Esophagus muscularis mucosa (tissue), 4 donors: Measurements from ENCODE around the gene LKAAEAR1. TPM values are rescaled to one million over a fixed set of nuclear protein-coding genes. Genes with fewer than 3 reads are reported as not detected.

Source experiments
- DNase-seq: peaks from one replicate; pipeline ENCODE4 v3.0.0-alpha.2; 2017; ENCODE audit errors: extremely low spot score
- H3K27ac ChIP-seq, 4 donors: fragments of 200-600 bp; sonication (generic); replicated peaks in 1 of 4; 1 replicate in 3 of 4; 2 replicates in 1 of 4; pipeline ENCODE4 v1.5.1; 2016 to 2019; ENCODE audit warnings: mild to moderate bottlenecking in 1 of 4
- H3K27me3 ChIP-seq, 4 donors: fragments of 200-600 bp; sonication (generic); one replicate each; pipeline versions ENCODE4 v1.5.1 to v1.6.0; 2016 to 2019
- H3K36me3 ChIP-seq, 4 donors: fragments of 200-600 bp; sonication (generic); one replicate each; pipeline ENCODE4 v1.5.1; 2016 to 2019
- H3K4me1 ChIP-seq, 4 donors: fragments of 200-600 bp; sonication (generic); one replicate each; pipeline ENCODE4 v1.5.1; 2016 to 2019
- H3K4me3 ChIP-seq, 4 donors: fragments of 200-600 bp; sonication (generic); 1 replicate in 2 of 4; 2 replicates in 2 of 4; pipeline ENCODE4 v1.5.1; 2016 to 2019; ENCODE audit warnings: mild to moderate bottlenecking in 4 of 4, moderate library complexity in 1 of 4
- H3K9me3 ChIP-seq, 4 donors: fragments of 200-600 bp; sonication (generic); 1 replicate in 3 of 4; 2 replicates in 1 of 4; pipeline ENCODE4 v1.5.1; 2016 to 2019
- CTCF ChIP-seq, 3 experiments: fragments of 200-600 bp in 2 of 3; fragments of 450-650 bp in 1 of 3; sonication (generic) in 2 of 3; IDR thresholded peaks; one replicate each; pipeline ENCODE4 v1.5.1; 2017 to 2019; ENCODE audit warnings: antibody characterized with exemption in 3 of 3, mild to moderate bottlenecking in 2 of 3, moderate library complexity in 1 of 3
- EP300 ChIP-seq: sonication (generic); formaldehyde crosslinking; IDR thresholded peaks from one replicate; pipeline ENCODE4 v1.6.1; 2017; ENCODE audit warnings: antibody characterized with exemption
- POLR2A ChIP-seq: fragments of 450-650 bp; IDR thresholded peaks from one replicate; pipeline ENCODE4 v1.6.1; 2017; ENCODE audit warnings: antibody characterized with exemption, moderate library complexity, mild to moderate bottlenecking, low read depth
- POLR2AphosphoS5 ChIP-seq, 2 donors: sonication (generic); formaldehyde crosslinking; IDR thresholded peaks; one replicate each; pipeline ENCODE4 v1.6.1; 2017; ENCODE audit warnings: antibody characterized with exemption in 2 of 2
- WGBS: methylation state at CpG from one replicate; pipeline ENCODE4 v1.1.5; 2018; 5-methylcytosine and 5-hydroxymethylcytosine counted together
- intact Hi-C: fragments of 100-400 bp; cut with DNase I; formaldehyde crosslinking; loops from one replicate; pipeline ENCODE4 v1.15.1; 2023
- total RNA-seq, 4 donors: library from RNA; depleted of rRNA; stranded (reverse); fragments of >200 nt; gene quantifications; one replicate each; pipeline versions ENCODE4 v1.1.0 to v1.2.1, GENCODE V29; 2016

LKAAEAR1 gene
- total RNA-seq, 4 donors from 2014 or later: not detected

DNA sequence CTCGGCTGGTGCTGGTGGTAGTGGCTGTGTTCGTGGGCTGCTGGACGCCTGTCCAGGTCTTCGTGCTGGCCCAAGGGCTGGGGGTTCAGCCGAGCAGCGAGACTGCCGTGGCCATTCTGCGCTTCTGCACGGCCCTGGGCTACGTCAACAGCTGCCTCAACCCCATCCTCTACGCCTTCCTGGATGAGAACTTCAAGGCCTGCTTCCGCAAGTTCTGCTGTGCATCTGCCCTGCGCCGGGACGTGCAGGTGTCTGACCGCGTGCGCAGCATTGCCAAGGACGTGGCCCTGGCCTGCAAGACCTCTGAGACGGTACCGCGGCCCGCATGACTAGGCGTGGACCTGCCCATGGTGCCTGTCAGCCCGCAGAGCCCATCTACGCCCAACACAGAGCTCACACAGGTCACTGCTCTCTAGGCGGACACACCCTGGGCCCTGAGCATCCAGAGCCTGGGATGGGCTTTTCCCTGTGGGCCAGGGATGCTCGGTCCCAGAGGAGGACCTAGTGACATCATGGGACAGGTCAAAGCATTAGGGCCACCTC is 14.3 kb upstream of the LKAAEAR1 start:
- H3K27ac ChIP-seq: no peak overlapping the region
- peaks cover 9 to 15% (median 12%) of the 10 kb centered on the region in 4 donors for H3K4me1 ChIP-seq
- 93% methylated on average over 24 of the region's 28 CpGs for WGBS
- intact Hi-C loops: no loop called here
- H3K4me3 ChIP-seq: no peak overlapping the region
- peaks cover 0 to 6% (median 0%) of the 10 kb centered on the region in 4 donors for H3K36me3 ChIP-seq
- DNase-seq: no peak
- peaks cover 0 to 75% (median 21%) of the 10 kb centered on the region in 4 donors for H3K27me3 ChIP-seq
- TF ChIP-seq EP300: no peak
- no peak for TF ChIP-seq CTCF (IDR thresholded peaks at IDR 0.05)
- TF ChIP-seq POLR2A: no peak
- no peak for TF ChIP-seq POLR2AphosphoS5 (IDR thresholded peaks at IDR 0.05)
- no peaks in the 10 kb centered on the region for H3K9me3 ChIP-seq

DNA sequence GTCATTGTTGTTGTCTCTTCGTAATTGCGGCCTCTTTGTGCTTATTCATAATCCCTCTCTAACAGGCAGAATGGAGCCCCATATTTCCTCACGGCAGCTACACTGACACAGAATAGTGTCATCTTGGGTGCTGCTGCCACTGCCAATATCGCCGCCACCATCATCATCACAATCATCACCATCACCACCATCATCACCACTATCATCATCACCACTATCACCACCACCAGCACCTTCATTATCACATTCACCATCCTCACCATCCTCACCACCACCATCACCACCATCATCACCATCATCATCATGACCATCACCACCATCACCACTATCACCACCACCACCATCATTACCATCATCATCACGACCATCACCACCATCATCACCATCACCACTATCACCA is 12.3 kb upstream of the LKAAEAR1 start:
- WGBS: 97% methylated on average over 6 of the region's 6 CpGs
- H3K4me1 ChIP-seq: peaks cover 0 to 1% (median 0%) of the 10 kb centered on the region in 4 donors
- H3K9me3 ChIP-seq: no peaks in the 10 kb centered on the region
- DNase-seq: no peak
- H3K4me3 ChIP-seq: no peak overlapping the region
- no peak overlapping the region for H3K27ac ChIP-seq
- intact Hi-C loops: no loop called here
- peaks cover 0 to 72% (median 7%) of the 10 kb centered on the region in 4 donors for H3K27me3 ChIP-seq
- peaks cover 0 to 6% (median 0%) of the 10 kb centered on the region in 4 donors for H3K36me3 ChIP-seq
- TF ChIP-seq CTCF (IDR thresholded peaks at IDR 0.05) (no peak), EP300 (no peak), POLR2A (no peak), POLR2AphosphoS5 (IDR thresholded peaks at IDR 0.05) (no peak)

DNA sequence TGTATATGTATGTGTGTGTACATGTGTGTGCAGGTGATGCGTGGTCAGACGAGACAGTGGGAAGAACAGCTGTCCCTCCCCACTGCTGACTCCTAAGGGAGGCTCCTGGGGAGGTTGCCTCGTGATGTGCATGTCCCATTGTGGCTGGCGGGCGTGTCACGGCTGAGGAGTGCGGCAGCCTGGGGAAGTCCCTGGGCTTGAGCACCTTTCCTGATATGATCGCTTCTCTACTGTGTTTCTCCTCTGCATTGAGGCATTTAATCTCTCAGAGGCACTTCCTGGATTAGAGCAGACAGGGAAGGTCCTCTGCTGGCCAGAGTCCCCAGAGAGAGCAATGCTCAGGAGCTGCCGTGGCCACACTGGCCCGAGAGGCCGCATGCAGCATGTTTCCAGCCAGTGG is 11.7 kb upstream of the LKAAEAR1 start:
- intact Hi-C loops: no loop called here
- H3K36me3 ChIP-seq: peaks cover 0 to 6% (median 0%) of the 10 kb centered on the region in 4 donors
- WGBS: 95% methylated on average over 8 of the region's 11 CpGs
- DNase-seq: no peak
- H3K9me3 ChIP-seq: no peaks in the 10 kb centered on the region
- TF ChIP-seq POLR2A (no peak), POLR2AphosphoS5 (IDR thresholded peaks at IDR 0.05) (no peak), EP300 (no peak), CTCF (IDR thresholded peaks at IDR 0.05) (no peak)
- H3K27ac ChIP-seq: no peak overlapping the region
- H3K4me1 ChIP-seq: no peaks in the 10 kb centered on the region
- peaks cover 0 to 66% (median 4%) of the 10 kb centered on the region in 4 donors for H3K27me3 ChIP-seq
- no peak overlapping the region for H3K4me3 ChIP-seq

- Histone ChIP-seq H3K27me3 (peaks cover 0 to 62% (median 2%) of the 10 kb centered on the region in 4 donors), H3K4me3 (no peak overlapping the region), H3K4me1 (no peaks in the 10 kb centered on the region), H3K9me3 (no peaks in the 10 kb centered on the region), H3K27ac (no peak overlapping the region), H3K36me3 (peaks cover 0 to 6% (median 0%) of the 10 kb centered on the region in 4 donors)
- no peak for TF ChIP-seq EP300
- no peak for TF ChIP-seq POLR2A
- TF ChIP-seq POLR2AphosphoS5 (IDR thresholded peaks at IDR 0.05): no peak
- no peak for TF ChIP-seq CTCF (IDR thresholded peaks at IDR 0.05)
- WGBS: 80% methylated on average over 4 of the region's 4 CpGs
- no peak for DNase-seq
- intact Hi-C loops: no loop called here
Observed at GRCh38 chr20:64095455-64095854, 11.3 kb upstream of the LKAAEAR1 start.

GRCh38 chr20:64093013-64093503 is 8.9 kb upstream of the LKAAEAR1 start:
- intact Hi-C loops: no loop called here
- H3K27ac ChIP-seq: no peak overlapping the region
- H3K4me1 ChIP-seq: no peaks in the 10 kb centered on the region
- WGBS: 37% methylated on average over 6 of the region's 9 CpGs
- DNase-seq: no peak
- no peaks in the 10 kb centered on the region for H3K36me3 ChIP-seq
- H3K4me3 ChIP-seq: no peak overlapping the region
- peaks cover 0 to 57% (median 2%) of the 10 kb centered on the region in 4 donors for H3K27me3 ChIP-seq
- no peaks in the 10 kb centered on the region for H3K9me3 ChIP-seq
- TF ChIP-seq POLR2A: no peak
- no peak for TF ChIP-seq CTCF (IDR thresholded peaks at IDR 0.05)
- TF ChIP-seq POLR2AphosphoS5 (IDR thresholded peaks at IDR 0.05): no peak
- TF ChIP-seq EP300: no peak
